HG03571 (cell line): Measurements from ENCODE around the gene MCM9.
A peak's percentile ranks its signal among the peaks of the same experiment; 100 is the strongest.
"Not testable (repeated sequence)": the region's sequence is repeated elsewhere in the genome, so short reads cannot be mapped to it uniquely, and the experiment has no call there.

ENCODE experiments used
- ATAC-seq: cut with Tn5 transposase; IDR thresholded peaks from one replicate; pipeline ENCODE4 v1.9.1; 2021; ENCODE audit not compliant: unreplicated experiment

The MCM9 gene

DNA sequence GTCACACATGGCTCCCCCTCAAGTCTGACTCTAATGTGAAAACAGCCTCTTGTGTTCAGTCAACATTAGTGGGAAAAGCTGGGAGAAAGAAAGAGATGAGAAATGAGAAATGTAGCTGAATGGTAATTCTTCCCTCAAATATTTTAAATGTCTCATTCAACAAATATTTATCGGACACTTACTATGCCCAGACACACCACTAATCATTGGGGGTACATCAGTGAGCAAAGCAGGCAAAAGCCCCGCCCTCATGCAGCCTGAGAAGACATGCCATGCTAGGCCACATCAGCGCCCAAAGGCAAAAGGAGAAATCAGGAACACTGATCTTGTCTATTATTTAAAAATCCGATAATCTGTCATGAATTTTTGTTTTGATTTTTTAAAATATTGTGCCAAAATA lies 130.9 kb downstream of the MCM9 start:
- no peak for ATAC-seq

DNA sequence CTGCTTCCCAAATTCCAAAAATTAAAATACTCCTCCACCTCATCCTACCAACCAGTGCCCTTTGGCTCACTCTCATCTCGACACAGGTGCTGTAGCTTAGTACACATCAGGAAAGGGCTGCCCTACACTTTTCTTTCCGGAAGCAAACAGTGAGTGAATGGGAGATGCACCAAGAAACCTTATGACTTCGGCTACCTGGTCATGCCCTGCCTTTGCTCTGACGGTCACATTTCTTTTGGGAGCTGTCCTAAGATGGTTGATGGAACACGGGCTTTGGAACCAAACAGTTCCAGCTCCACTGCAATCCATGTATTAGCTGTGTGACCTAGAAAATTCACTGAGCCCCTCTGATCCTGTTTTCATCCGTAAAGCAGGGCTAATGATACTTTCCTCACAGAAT lies 133.7 kb downstream of the MCM9 start:
- no peak for ATAC-seq

DNA sequence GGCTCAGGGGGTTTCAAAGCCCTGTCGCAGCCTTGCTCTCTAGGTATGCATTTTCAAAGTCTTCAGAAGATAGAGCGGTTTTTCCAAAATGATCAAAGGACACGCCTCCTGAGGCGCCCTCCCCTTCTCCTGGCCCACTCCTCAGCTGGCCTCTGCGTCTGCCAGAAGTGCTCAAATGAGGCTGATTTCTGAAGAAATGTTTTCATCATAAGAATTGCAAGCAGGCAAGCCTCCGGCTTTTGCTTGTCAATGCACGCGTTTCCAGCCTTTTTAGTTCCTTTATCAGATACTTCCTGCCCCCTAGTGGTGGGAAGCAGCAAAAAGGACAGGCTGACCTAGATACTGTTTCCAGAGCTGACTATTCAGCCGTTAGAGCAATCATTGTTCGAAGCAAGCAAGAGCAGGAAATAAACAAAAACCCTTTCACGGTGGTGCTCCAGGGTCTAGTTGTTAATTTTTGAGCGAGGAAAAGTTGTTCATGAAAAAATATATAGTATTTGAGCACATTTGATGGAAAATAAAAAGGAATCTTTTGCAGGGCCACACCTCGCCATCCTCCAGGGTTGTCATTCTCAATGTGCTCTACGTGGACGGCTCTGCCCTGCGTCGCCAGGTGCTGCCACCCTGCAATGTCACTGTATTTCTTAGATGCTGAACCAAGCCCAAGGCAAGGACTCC lies 134.4 kb downstream of the MCM9 start:
- peak; percentile 96 for ATAC-seq

DNA sequence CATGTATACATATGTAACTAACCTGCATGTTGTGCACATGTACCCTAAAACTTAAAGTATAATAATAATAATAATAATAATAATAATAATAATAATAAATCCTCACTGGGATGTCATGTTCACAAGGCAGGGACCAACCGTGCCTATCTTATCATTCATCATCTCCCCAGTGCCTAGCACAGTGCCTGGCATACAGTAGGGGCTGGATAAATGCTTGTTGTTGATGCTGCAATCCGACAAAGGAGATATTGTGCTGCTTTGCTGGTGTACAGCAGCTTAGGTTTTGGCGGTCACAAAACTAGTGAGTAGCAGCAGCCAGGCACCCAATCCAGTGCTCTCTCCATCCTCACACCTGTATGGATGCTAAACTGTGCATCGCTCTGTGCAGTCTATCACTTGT lies 135.1 kb downstream of the MCM9 start:
- ATAC-seq, result no peak

DNA sequence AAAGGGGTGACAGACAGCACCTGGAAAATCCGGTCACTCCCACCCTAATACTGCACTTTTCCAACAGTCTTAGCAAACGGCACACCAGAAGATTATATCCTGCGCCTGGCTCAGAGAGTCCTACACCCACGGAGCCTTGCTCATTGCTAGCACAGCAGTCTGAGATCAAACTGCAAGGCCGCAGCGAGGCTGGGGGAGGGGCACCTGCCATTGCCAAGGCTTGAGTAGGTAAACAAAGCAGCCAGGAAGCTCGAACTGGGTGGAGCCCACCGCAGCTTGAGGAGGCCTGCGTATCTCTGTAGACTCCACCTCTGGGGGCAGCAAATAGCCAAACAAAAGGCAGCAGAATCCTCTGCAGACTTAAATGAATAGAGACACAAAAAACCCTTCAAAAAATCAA lies 138.4 kb downstream of the MCM9 start:
- ATAC-seq, result not testable (repeated sequence)

DNA sequence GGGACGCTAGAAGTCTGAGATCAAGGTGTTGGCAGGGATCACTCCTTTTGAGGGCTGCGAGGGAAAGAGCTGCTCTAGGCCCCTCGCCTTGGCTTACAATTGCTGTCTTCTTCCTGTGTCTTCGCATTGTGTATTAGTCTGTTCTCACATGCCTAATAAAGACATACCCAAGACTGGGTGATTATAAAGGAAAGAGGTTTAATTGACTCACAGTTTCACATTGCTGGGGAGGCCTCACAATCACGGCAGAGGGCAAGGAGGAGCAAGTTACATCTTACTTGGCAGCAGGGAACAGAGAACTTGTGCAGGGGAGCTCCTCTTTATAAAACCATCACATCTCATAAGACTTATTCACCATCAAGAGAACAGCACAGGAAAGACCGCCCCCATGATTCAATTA lies 143.5 kb downstream of the MCM9 start:
- ATAC-seq, result no peak

DNA sequence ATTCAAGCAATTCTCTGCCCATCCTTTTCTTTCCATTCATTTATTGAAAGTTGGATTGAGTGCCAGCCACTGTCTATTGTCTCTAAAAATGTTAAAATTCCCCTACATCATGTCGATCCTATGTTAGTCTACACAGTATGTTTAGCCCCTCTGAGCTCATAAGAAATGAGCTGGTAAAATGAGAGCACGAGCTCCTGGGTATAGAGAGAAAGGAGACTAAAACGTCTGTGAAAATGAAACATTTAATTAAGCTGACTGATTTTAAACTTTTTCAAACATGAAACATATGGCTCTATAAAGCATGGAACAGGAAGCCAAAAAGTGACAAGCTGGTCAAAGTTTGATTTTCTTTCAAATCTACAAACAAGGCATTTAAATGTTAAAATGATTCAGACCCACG lies 145.0 kb downstream of the MCM9 start:
- no peak for ATAC-seq

DNA sequence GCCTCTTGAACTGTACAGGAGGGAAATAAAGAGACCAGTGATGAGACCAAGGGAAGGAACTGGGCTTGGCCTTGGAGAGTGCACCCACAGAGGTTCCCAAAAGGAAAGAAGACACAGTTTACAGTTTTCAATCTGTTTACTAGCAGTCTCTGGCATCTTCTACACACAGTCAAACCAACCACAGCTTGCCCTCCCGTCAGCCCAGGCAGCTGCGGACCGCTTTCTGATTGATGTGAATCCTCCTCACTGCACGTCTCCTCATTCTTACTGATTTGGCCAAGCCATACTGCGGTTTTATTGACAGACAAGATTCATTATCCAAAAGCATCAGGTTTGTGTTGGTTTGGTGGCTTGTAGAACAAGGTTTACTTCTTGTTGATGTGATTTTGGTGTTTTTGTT lies 145.5 kb downstream of the MCM9 start:
- no peak for ATAC-seq

DNA sequence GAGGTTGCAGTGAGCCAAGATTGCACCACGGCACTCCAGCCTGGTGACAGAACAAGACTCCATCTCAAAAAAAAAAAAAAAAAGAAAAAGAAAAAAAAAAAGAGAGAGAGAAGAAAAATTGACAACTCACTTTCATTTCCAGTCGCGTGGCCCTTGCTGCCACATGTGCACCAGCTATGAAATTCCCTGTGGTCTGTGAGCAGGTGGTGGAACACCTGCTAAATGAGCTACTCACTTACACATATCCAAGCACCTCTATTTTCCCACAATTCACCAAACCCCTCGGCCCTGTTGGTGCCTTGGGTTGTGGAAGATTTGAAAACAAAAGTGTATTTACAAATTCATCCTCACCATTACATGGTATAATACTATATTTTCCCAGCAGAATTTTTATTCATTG lies 146.3 kb downstream of the MCM9 start:
- no peak for ATAC-seq

DNA sequence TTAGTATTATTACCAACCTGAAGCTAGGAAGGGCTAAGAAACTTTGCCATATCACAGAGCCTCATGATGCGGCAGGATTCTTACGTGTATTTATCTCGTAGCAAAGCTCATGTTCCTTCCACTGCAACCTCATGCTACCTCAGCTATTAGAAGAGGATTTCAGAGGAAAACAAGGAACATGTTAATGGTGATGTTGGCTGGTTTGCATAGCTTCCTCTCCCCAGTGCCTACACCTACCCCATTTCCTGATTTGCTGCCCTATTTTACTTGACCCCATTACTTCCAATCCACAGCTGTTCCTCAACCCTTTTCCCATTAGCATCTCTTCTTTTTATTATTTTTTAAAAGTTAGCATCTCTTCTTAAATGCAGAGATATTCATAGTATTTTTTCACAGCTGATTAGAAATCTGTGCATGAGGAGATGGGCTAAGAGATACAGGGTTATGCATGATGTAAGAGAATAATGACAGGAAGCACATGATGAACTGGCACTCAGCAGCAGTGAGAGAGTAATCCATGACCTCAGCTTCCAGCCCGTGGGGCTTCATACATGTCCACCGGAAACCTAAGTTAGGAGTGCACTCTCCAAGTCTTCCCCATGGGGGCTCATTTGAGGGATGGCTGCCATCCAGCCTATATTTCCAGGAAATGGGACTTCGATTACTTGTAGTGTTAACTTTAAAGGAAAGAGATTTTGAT lies 147.1 kb downstream of the MCM9 start:
- no peak for ATAC-seq

DNA sequence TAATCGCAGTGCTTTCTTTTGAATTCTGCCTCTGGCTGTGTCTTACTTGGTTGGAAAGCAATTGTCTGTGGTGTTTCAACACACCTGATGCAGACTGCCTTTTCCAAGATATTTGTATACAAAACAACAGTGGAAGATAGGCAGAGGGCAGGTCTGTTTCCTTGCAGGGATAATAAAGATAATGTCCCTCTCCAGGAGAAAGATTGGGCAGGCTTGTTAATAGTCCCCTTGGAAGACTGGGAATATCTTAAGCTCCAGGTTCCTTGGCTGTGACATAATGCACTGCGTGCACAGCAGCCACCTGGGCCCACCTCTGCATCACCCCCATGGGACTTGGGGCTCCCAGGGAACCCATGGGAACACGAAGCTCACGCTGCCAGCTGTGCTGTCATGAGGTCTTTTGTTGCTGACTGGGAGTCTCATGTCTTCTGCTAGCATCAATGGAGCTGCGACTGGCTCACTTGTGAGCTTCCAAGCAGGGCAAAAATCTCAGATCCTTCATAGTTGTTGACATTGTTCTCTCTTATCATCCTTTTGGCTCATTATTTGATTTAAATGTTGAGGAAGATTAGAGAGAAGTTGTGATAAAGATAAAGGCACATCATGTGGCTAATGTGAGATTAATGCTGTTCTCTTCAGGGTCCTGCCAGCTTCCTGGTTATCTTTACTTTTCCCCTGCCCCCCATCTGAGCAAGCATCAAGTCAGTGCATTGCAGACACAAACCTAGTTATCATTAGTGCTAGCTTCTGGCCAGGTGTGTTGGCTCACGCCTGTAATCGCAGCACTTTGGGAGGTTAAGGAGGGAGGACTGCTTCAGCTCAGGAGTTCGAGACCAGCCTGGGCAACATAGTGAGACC lies 148.1 kb downstream of the MCM9 start:
- ATAC-seq, result no peak

DNA sequence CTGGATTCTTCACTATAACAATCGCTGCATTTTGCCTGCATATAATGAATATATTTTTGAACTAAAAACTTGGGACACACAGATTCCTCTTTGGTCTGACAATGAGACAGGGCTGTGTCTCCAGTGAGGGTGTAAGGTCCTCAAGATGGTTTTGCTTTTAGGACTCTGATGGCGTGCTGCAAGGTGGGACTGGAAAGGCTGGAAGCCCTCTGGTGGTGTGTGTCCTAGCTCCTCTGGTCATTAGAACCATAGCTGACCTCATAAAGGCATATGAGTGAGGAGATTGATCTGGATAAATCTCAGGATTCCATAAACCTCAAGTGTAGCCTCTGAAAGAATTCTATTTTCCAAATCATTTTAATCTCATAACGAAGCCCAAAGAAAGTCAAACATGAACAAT lies 149.4 kb downstream of the MCM9 start:
- ATAC-seq, result no peak

DNA sequence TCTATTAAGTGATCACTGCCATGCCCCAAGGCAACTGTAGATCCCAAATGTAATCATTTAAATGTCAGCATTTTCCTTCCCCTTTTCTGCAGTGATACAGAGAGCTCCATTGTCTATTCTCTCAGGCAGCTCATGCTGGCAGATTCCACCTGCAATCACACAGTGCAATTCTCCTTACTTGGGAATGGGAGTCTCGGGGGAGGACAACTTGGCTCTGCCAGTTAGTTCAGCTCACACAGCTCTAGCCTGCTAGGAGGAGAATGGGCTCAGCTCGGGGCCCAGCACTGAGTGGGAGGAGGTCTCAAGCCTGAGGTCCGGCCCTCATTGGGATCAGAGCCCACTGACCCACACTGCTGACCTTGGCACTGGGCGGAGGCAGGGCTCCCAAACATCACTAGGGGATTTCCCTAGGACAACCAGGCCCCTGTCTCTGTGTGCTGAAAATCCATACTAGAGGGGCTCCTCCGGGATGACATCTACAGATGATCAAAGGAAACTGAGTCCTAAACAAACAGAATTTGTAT lies 150.3 kb downstream of the MCM9 start:
- no peak for ATAC-seq

DNA sequence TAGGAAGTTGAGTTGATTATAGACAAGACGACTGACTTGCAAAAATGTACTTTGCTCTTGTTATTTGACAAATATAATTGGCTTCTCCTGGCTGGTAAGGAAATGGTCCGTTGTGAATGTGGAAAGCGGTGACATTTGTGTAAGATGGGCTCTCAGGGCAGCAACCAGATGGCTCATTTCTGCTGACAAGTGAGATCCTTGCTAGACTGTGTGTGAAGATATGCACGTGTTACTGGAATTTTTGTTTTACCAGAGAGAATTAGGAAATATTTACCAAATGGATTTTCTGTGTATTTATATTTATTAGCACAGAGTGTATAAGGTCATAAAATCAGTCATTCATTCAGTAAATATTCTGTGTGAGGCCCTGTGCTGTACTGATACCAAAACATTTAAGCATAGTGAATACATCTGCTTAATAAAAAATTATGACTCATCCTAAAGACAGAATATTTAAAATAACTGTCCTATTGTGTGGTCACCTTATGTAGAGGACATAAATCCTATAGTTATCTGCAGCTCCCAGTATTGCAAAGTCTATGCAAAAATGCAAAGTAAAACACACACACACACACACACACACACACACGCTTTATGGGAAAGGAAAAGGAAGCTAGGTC lies 150.9 kb downstream of the MCM9 start:
- no peak for ATAC-seq

DNA sequence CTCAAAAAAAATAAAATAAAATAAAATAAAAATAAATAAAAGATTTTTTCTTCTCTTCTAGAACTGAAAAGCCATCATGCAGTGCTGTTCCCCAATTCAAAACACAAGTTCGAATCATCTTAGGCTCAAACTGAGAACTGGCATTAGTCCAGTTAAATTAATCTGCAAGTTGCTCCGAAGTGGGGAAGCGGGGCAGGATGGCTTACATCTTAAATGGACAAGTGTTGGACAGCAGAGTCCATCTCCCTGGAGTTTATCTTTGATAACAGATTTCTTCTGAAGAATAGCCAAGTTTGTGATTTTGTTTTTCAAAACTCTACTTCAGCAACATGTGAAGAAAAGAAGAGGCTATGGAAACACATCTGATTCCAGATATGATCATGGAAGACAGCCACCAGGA lies 152.3 kb downstream of the MCM9 start:
- ATAC-seq, result no peak

DNA sequence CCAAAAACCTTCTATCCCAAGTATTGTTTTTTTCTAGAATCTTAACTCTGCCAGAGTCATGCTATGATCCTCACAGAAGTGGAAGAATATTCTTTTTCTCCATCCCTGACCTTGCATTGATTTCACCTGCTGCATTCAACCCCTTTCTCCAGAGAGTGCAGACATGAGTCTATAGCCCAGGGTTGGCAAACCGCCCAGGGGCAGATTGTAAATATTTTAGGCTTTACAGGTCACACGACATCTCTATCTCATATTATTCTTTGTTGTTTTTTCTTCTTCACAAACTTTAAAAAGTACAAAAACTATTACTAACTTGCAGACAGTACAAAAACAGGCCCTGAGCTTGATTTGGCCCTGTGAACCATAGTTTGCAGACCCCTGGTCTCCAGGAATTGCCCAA lies 153.1 kb downstream of the MCM9 start:
- no peak for ATAC-seq

DNA sequence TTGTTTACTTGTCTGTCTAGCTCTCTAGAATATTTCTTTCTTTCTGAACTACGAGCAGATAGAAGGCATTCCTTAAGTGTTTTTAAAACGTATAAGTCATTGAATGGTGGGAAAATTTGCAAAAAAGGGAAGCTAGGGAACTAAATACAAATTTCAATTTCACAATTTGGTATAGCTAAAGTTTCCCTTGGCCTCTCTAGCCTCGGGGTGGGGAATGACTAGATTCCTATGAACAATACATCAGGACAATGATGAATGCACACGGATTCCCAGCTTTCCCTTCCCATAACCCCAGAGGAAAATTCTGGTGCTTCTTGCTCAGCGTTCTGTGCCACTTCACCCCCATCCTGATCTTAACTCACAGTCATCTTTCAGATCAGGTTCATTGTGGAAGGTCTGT lies 154.3 kb downstream of the MCM9 start:
- no peak for ATAC-seq

DNA sequence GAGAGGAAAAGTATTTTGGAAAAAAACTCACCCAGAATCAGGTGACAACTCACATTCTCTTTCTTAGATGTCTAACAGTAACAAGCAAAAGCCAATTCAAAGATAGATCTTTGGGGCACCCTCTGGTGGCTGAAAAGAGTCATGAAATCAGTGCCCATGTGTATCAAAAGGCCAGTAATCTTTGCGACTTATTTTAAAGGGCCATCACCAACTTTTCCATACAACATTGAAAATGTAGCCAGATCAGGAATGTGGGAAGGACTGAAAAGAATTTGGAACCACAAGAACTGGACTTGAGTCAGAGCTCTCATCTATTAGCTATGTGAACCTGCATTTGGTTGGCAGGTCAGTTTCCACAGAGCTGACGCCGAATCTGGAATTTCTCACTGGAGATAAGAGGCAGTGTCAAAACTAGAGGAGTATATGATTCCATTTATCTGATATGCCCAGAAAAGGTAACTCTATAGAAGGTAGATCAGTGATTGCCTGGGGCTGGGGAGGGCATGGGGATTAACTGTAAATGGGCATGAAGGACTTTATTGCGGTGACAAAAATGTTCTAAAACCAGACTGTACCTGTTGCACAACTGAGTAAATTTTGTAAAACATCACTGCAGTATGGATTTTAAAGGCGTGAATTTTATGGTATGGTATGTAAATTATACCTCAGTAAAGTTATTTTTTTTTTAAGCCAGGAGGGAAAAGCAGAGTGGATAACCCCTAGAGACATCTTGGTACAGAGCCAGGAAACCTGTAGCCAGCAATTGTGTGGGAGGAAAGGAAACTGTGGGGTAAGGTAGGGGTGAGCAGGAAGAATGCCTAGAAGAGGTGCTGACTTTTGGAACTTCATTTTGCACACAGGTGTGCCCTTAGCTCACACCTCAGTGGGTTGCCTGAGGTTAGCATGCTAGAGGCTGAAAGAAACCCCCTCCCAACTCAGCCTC lies 158.1 kb downstream of the MCM9 start:
- no peak for ATAC-seq

DNA sequence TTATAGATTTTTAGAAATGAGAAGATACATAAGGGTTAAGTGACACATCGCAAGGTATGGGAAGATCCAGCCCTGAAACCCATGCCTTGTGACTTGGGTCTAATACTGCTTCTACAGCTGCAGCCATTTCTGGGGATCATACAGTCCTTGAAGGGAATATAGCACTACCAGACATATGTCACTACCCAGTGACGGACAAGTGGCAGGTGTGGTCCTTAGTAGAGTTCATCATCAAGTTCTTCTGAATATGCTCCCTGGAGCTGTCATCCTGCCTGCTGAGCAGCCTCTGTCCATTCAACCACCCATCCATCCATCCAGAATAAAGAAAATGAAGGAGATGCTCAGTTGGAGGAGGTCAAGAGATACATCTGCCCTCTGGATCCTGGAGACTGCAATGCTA lies 159.6 kb downstream of the MCM9 start:
- ATAC-seq, result no peak

DNA sequence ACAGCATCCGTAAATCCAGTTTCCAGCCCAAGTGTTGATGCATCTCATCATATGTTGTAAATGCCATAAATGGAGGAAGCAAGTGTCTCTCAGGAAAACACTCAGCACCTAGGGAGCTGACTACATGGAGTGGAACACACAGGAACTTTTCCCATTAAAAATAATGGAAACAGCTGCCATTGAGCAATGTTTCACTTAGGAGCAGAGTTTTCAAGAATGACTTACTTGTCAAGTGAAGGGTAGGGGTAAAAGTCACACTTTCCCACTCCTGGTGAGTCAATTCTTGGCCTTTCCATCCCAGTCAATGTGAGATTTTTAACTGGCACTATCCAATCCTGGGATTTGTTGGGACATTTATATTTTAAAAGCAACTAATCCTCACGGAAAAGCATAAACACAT lies 160.4 kb downstream of the MCM9 start:
- no peak for ATAC-seq
